K562 (cell line): ENCODE measurements around the gene KASH5. TPM values are rescaled to one million over a fixed set of nuclear protein-coding genes. Genes with fewer than 3 reads are reported as not detected.
A peak's percentile ranks its signal among the peaks of the same experiment; 100 is the strongest.

Experiments used
- ATAC-seq: fragments of 200-7000 bp; cut with Tn5 transposase; 3 replicates; pipeline ENCODE4 v1.9.1; 2020; ENCODE audit warnings: moderate library complexity
- BruUV-seq: library from RNA; stranded (reverse); fragments of 400-500 nt; replicated peaks from 2 replicates; lab custom pipeline; 2021; lab: Mats Ljungman, UMichigan
- CTCF ChIA-PET: fragments of 300-600 bp; formaldehyde crosslinking; extraction: SDS; loops from one replicate; lab custom pipeline; 2021; ENCODE audit warnings: low intra/inter-chr PET ratio; lab: Yijun Ruan, JAX
- POLR2A ChIA-PET: fragments of 300-600, 350-650 bp; sonication (Branson Sonifier 250); formaldehyde crosslinking; extraction: SDS; loops from one replicate; lab custom pipeline; 2021; ENCODE audit warnings: antibody characterized with exemption, inconsistent platforms; lab: Yijun Ruan, JAX
- DNase-seq, 4 experiments: peaks; one replicate each; pipeline versions ENCODE4 v3.0.0 to v3.0.0-alpha.2; 2011 to 2018; ENCODE audit warnings: low spot score in 3 of 4, mixed read lengths in 3 of 4; ENCODE audit errors: extremely low read depth in 1 of 4
- FAIRE-seq: peaks from 2 replicates; lab custom pipeline; 2011; peaks lifted over from hg19 to GRCh38; lab: Jason Lieb, UNC
- H2AFZ ChIP-seq: 2 replicates; pipeline ENCODE4 v1.6.0; 2011; ENCODE audit warnings: low read depth, low read length, control low read depth, inconsistent platforms
- H3K27ac ChIP-seq: fragments of 200-600 bp; 3 replicates; pipeline ENCODE4 v1.8.0; 2011; ENCODE audit warnings: low read depth, mild to moderate bottlenecking, control low read depth, inconsistent platforms, low read length, moderate library complexity, mixed read lengths; ENCODE audit errors: extremely low read depth
- H3K27me3 ChIP-seq, 2 experiments: fragments of 300-600 bp in 1 of 2; 2 replicates in 1 of 2; 3 replicates in 1 of 2; pipeline versions ENCODE4 v1.6.0 to v1.8.0; 2011; ENCODE audit warnings: inconsistent platforms in 2 of 2, low read length in 2 of 2, mild to moderate bottlenecking in 1 of 2, mixed read lengths in 1 of 2, moderate library complexity in 1 of 2; ENCODE audit not compliant: control insufficient read depth in 2 of 2, insufficient read depth in 2 of 2
- H3K36me3 ChIP-seq: fragments of 300-600 bp; 3 replicates; pipeline ENCODE4 v1.8.0; 2011; ENCODE audit warnings: mild to moderate bottlenecking, low read length, inconsistent platforms; ENCODE audit not compliant: control insufficient read depth, insufficient read depth
- H3K4me1 ChIP-seq, 2 experiments: fragments of 200-600 bp in 1 of 2; replicated peaks in 1 of 2; 2 replicates in 1 of 2; 3 replicates in 1 of 2; pipeline versions ENCODE4 v1.5.1 to v1.8.0; 2011; ENCODE audit warnings: inconsistent platforms in 2 of 2, low read length in 2 of 2, mild to moderate bottlenecking in 1 of 2, mixed read lengths in 1 of 2, moderate library complexity in 1 of 2; ENCODE audit not compliant: control insufficient read depth in 2 of 2, insufficient read depth in 2 of 2
- H3K4me2 ChIP-seq: 2 replicates; pipeline ENCODE4 v1.6.1; 2011; ENCODE audit warnings: low read length, control low read depth, inconsistent platforms, mixed read lengths; ENCODE audit not compliant: insufficient read depth
- H3K4me3 ChIP-seq: fragments of 200-600 bp; sonication (generic), shearing (Covaris generic); 2 replicates; pipeline ENCODE4 v1.5.1; 2016; ENCODE audit warnings: control low read depth, inconsistent platforms
- H3K79me2 ChIP-seq: fragments of 200-600 bp; 3 replicates; pipeline ENCODE4 v1.8.0; 2011; ENCODE audit warnings: low read length, inconsistent platforms; ENCODE audit not compliant: control insufficient read depth, insufficient read depth
- H3K9ac ChIP-seq, 2 experiments: 2 replicates each; pipeline versions ENCODE4 v1.6.0 to v1.6.1; 2011; ENCODE audit warnings: low read depth in 2 of 2, low read length in 2 of 2, control low read depth in 1 of 2, inconsistent platforms in 1 of 2, mild to moderate bottlenecking in 1 of 2, mixed read lengths in 1 of 2; ENCODE audit not compliant: insufficient read depth in 1 of 2
- H3K9me1 ChIP-seq: one replicate; pipeline ENCODE4 v1.6.0; 2011; ENCODE audit warnings: inconsistent platforms, mild to moderate bottlenecking, low read length, moderate library complexity; ENCODE audit not compliant: control insufficient read depth, insufficient read depth
- H3K9me3 ChIP-seq: replicated peaks from 2 replicates; pipeline ENCODE4 v1.5.1; 2011; ENCODE audit warnings: low read depth, low read length, inconsistent platforms; ENCODE audit not compliant: control insufficient read depth, insufficient read depth
- H4K20me1 ChIP-seq: replicated peaks from 2 replicates; pipeline ENCODE4 v1.6.1; 2011; ENCODE audit warnings: low read length, inconsistent platforms, mixed read lengths; ENCODE audit not compliant: control insufficient read depth, insufficient read depth
- ATF3 ChIP-seq, 2 experiments: fragments of 450-650 bp in 1 of 2; sonication (generic) in 1 of 2; formaldehyde crosslinking in 1 of 2; IDR thresholded peaks in 1 of 2; conservative IDR thresholded peaks in 1 of 2; 2 replicates each; pipeline versions ENCODE4 v1.6.1 to v1.8.1; 2016 to 2023; ENCODE audit warnings: mild to moderate bottlenecking in 2 of 2, moderate library complexity in 2 of 2, inconsistent platforms in 1 of 2, missing genetic modification reagents in 1 of 2
- BACH1 ChIP-seq: fragments of 200-800 bp; sonication (Bioruptor generic); IDR thresholded peaks from 2 replicates; pipeline ENCODE4 v1.6.1; 2016; ENCODE audit warnings: missing genetic modification characterization, missing compliant biosample characterization
- CEBPB ChIP-seq: fragments of 450-650 bp; IDR thresholded peaks from 2 replicates; pipeline ENCODE4 v1.6.1; 2016; ENCODE audit warnings: missing genetic modification characterization, missing compliant biosample characterization
- CEBPG ChIP-seq, 3 experiments: fragments of 200-800 bp in 1 of 3; sonication (Bioruptor generic) in 1 of 3; sonication (generic) in 1 of 3; formaldehyde crosslinking in 1 of 3; IDR thresholded peaks in 2 of 3; conservative IDR thresholded peaks in 1 of 3; 2 replicates each; pipeline versions ENCODE4 v1.6.1 to v1.8.0; 2016 to 2022; ENCODE audit warnings: missing compliant biosample characterization in 2 of 3, missing genetic modification characterization in 2 of 3, mild to moderate bottlenecking in 1 of 3, missing genetic modification reagents in 1 of 3
- ZEB2 ChIP-seq: fragments of 450-650 bp; IDR thresholded peaks from 2 replicates; pipeline ENCODE4 v1.6.1; 2016
- WGBS: fragments of 100-300 bp; shearing (Covaris generic); methylation state at CpG from one replicate; pipeline ENCODE4 v1.1.6; 2016; ENCODE audit warnings: low coverage, mixed read lengths; ENCODE audit not compliant: insufficient coverage; ENCODE audit errors: missing lambda C conversion rate; 5-methylcytosine and 5-hydroxymethylcytosine counted together
- in situ Hi-C: fragments of 300-500 bp; cut with MboI; formaldehyde crosslinking; loops from 4 replicates; pipeline ENCODE4 v1.15.0; 2018; ENCODE audit warnings: inconsistent platforms, mixed read lengths
- intact Hi-C: fragments of 100-400 bp; cut with micrococcal nuclease; formaldehyde crosslinking; loops from 2 replicates; pipeline ENCODE4 v1.14.2; 2022
- polyA plus RNA-seq, 8 experiments: library from polyadenylated mRNA; depleted of rRNA in 4 of 8; stranded (reverse) in 5 of 8; unstranded in 3 of 8; fragments of >200 nt; fragmentation: Nextera tagmentation in 2 of 8; fragmentation: Illumina TruSeq in 1 of 8; extraction: Ambion mirVana in 2 of 8; extraction: Trizol in 1 of 8; gene quantifications; 2 replicates each; pipeline versions ENCODE4 v1.2.1 to v1.2.3, GENCODE V29; 2011 to 2014; ENCODE audit warnings: inconsistent platforms in 1 of 8, missing spikeins in 1 of 8
- total RNA-seq, 7 experiments: library from RNA; depleted of rRNA in 6 of 7; stranded (reverse); fragments of >200 nt in 6 of 7; fragmentation: Illumina TruSeq in 2 of 7; extraction: Trizol in 2 of 7; gene quantifications; 2 replicates each; pipeline versions ENCODE4 v1.2.1 to v1.2.3, GENCODE V29; 2011 to 2021; ENCODE audit warnings: low replicate concordance in 1 of 7

KASH5 gene
- total and polyA plus RNA-seq, 9 of the 15 experiments (the other 6 are each of a cell fraction or from before 2014, with no cell fraction given) = 0.07 to 0.84 (median 0.34) TPM; not detected in 1

- H3K27me3 ChIP-seq = no peaks in the 10 kb centered on the region
- no peak for DNase-seq
Measured at GRCh38 chr19:49400029-49400428, 12.0 kb downstream of the KASH5 start.

More at GRCh38 chr19:49400029-49400428, 12.0 kb downstream of the KASH5 start:
- intact Hi-C loops (no loop called here), in situ Hi-C loops (no loop called here)
- H3K9ac ChIP-seq = no peak overlapping the region
- H2AFZ ChIP-seq = no peak overlapping the region
- H3K4me1 ChIP-seq = peaks cover 9 to 22% of the 10 kb centered on the region in 2 experiments
- ChIA-PET POLR2A (no interaction called here), CTCF (interaction anchor here (0.6 to 0.7 kb wide), 2 partner anchors 58 to 147 kb away, joined by 3 to 4 read pairs; no protein-coding TSS in a partner anchor)
- H4K20me1 ChIP-seq = no peaks in the 10 kb centered on the region
- H3K79me2 ChIP-seq = no peaks in the 10 kb centered on the region
- FAIRE-seq (no peak), ATAC-seq (no peak)
- H3K36me3 ChIP-seq = no peaks in the 10 kb centered on the region
- peak; percentile 37; the same call in 1 of the 2 replicates for TF ChIP-seq CEBPB (tag)
- TF ChIP-seq BACH1 (tag) = no peak
- TF ChIP-seq CEBPG (CRISPR knock-in tag; IDR thresholded peaks at IDR 0.05) = no peak; the same call in 1 of the 2 replicates
- peak; percentile 23 to 59; a peak in 2 of 4 replicates for TF ChIP-seq CEBPG (tag; conservative IDR thresholded peaks at IDR 0.05 in 1 of 2, IDR thresholded peaks at IDR 0.05 in 1 of 2)
- no peak for TF ChIP-seq ZEB2
- TF ChIP-seq ATF3 (IDR thresholded peaks at IDR 0.05) = peak; percentile 33; the same call in 1 of the 2 replicates
- no peak for TF ChIP-seq ATF3 (CRISPR knock-in tag; conservative IDR thresholded peaks at IDR 0.05)
- H3K4me2 ChIP-seq = no peak overlapping the region
- no peaks in the 10 kb centered on the region for H3K9me3 ChIP-seq
- no peak overlapping the region for H3K27ac ChIP-seq
- whole genome bisulfite sequencing = 60% methylated on average over 6 of the region's 6 CpGs
- H3K4me3 ChIP-seq = no peak overlapping the region
- H3K9me1 ChIP-seq = no peaks in the 10 kb centered on the region
- no TSS peak for BruUV-seq
